Mesenchymal stem cell (in vitro differentiated cells and primary cell): Measurements from ENCODE around the gene C5AR1. TPM values are rescaled to one million over a fixed set of nuclear protein-coding genes. Genes with fewer than 3 reads are reported as not detected.
"Not testable (repeated sequence)": the region's sequence is repeated elsewhere in the genome, so short reads cannot be mapped to it uniquely, and the experiment has no call there.

Source experiments
- DNase-seq: peaks from one replicate; pipeline ENCODE4 v3.0.0-alpha.2; 2013
- H2AFZ ChIP-seq: one replicate; pipeline ENCODE4 v1.6.1; 2013; ENCODE audit warnings: low read depth, mild to moderate bottlenecking, control low read depth, inconsistent platforms, low read length, moderate library complexity
- H2AK5ac ChIP-seq: 2 replicates; pipeline ENCODE4 v1.6.1; 2013; ENCODE audit warnings: low read length, moderate library complexity, mild to moderate bottlenecking, inconsistent platforms; ENCODE audit not compliant: severe bottlenecking
- H2BK120ac ChIP-seq: one replicate; pipeline ENCODE4 v1.6.1; 2013; ENCODE audit warnings: low read depth, mild to moderate bottlenecking, inconsistent platforms, low read length, moderate library complexity
- H2BK12ac ChIP-seq, 2 experiments: one replicate each; pipeline ENCODE4 v1.6.1; 2013; ENCODE audit warnings: inconsistent platforms in 2 of 2, low read length in 2 of 2, mild to moderate bottlenecking in 2 of 2, moderate library complexity in 2 of 2, control low read depth in 1 of 2
- H2BK15ac ChIP-seq: one replicate; pipeline ENCODE4 v1.6.1; 2013; ENCODE audit warnings: mild to moderate bottlenecking, low read depth, inconsistent platforms; ENCODE audit not compliant: poor library complexity, severe bottlenecking
- H2BK5ac ChIP-seq: 2 replicates; pipeline ENCODE4 v1.6.1; 2013; ENCODE audit warnings: low read depth, mild to moderate bottlenecking, low read length, control low read depth, inconsistent platforms; ENCODE audit not compliant: poor library complexity, severe bottlenecking
- H3K14ac ChIP-seq, 2 experiments: one replicate each; pipeline ENCODE4 v1.6.1; 2013; ENCODE audit warnings: inconsistent platforms in 2 of 2, low read length in 2 of 2, control low read depth in 1 of 2, mild to moderate bottlenecking in 1 of 2, moderate library complexity in 1 of 2
- H3K18ac ChIP-seq, 2 experiments: one replicate each; pipeline ENCODE4 v1.6.1; 2013; ENCODE audit warnings: inconsistent platforms in 2 of 2, low read length in 2 of 2, control low read depth in 1 of 2, low read depth in 1 of 2, mild to moderate bottlenecking in 1 of 2
- H3K23ac ChIP-seq, 2 experiments: one replicate each; pipeline ENCODE4 v1.6.1; 2013; ENCODE audit warnings: inconsistent platforms in 2 of 2, low read length in 2 of 2, mild to moderate bottlenecking in 2 of 2, moderate library complexity in 2 of 2, control low read depth in 1 of 2
- H3K27ac ChIP-seq: 2 replicates; pipeline ENCODE4 v1.5.1; 2013; ENCODE audit warnings: mild to moderate bottlenecking, moderate library complexity, low read length, control low read depth, inconsistent platforms; ENCODE audit not compliant: poor library complexity, severe bottlenecking
- H3K27me3 ChIP-seq, 2 experiments: 2 replicates each; pipeline versions ENCODE4 v1.6.1 to v1.7.0; 2013; ENCODE audit warnings: low read length in 2 of 2, mild to moderate bottlenecking in 2 of 2, moderate library complexity in 2 of 2, control low read depth in 1 of 2, inconsistent platforms in 1 of 2; ENCODE audit not compliant: control insufficient read depth in 1 of 2, insufficient read depth in 1 of 2
- H3K36me3 ChIP-seq, 2 experiments: 2 replicates each; pipeline versions ENCODE4 v1.6.1 to v1.7.0; 2013; ENCODE audit warnings: low read length in 2 of 2, control low read depth in 1 of 2, inconsistent platforms in 1 of 2, low read depth in 1 of 2, mild to moderate bottlenecking in 1 of 2; ENCODE audit not compliant: insufficient read depth in 2 of 2, control insufficient read depth in 1 of 2
- H3K4ac ChIP-seq, 2 experiments: one replicate each; pipeline ENCODE4 v1.6.1; 2013; ENCODE audit warnings: inconsistent platforms in 2 of 2, low read length in 2 of 2, mild to moderate bottlenecking in 2 of 2, moderate library complexity in 2 of 2, control low read depth in 1 of 2, low read depth in 1 of 2
- H3K4me1 ChIP-seq: 2 replicates; pipeline ENCODE4 v1.6.1; 2013; ENCODE audit warnings: low read depth, low read length, control low read depth; ENCODE audit not compliant: control insufficient read depth, insufficient read depth
- H3K4me2 ChIP-seq: 2 replicates; pipeline ENCODE4 v1.6.1; 2013; ENCODE audit warnings: low read length, mild to moderate bottlenecking, inconsistent platforms; ENCODE audit not compliant: poor library complexity, severe bottlenecking
- H3K4me3 ChIP-seq, 2 experiments: 2 replicates each; pipeline versions ENCODE4 v1.5.1 to v1.7.0; 2013; ENCODE audit warnings: low read length in 2 of 2, mild to moderate bottlenecking in 2 of 2, control low read depth in 1 of 2, low read depth in 1 of 2; ENCODE audit not compliant: insufficient read depth in 1 of 2
- H3K79me1 ChIP-seq: replicated peaks from 2 replicates; pipeline ENCODE4 v1.6.1; 2013; ENCODE audit warnings: mild to moderate bottlenecking, control low read depth, low read length, inconsistent platforms; ENCODE audit not compliant: poor library complexity, severe bottlenecking
- H3K9ac ChIP-seq: 2 replicates; pipeline ENCODE4 v1.7.0; 2013; ENCODE audit warnings: mild to moderate bottlenecking, low read length, moderate library complexity
- H3K9me3 ChIP-seq: 2 replicates; pipeline ENCODE4 v1.7.0; 2013; ENCODE audit warnings: mild to moderate bottlenecking, low read length; ENCODE audit not compliant: control insufficient read depth
- H4K8ac ChIP-seq: one replicate; pipeline ENCODE4 v1.6.1; 2013; ENCODE audit warnings: inconsistent platforms, mild to moderate bottlenecking, low read length, moderate library complexity
- H4K91ac ChIP-seq: one replicate; pipeline ENCODE4 v1.6.1; 2013; ENCODE audit warnings: mild to moderate bottlenecking, low read length, inconsistent platforms
- WGBS: methylation state at CpG from one replicate; pipeline ENCODE4 v1.1.7; 2013; ENCODE audit warnings: mixed read lengths; 5-methylcytosine and 5-hydroxymethylcytosine counted together
- polyA plus RNA-seq, 2 experiments: library from polyadenylated mRNA; stranded (reverse); fragments of 200-250 nt; gene quantifications; one replicate each; pipeline ENCODE4 v1.2.3, GENCODE V29; 2013

The C5AR1 gene
- 0.33 TPM for polyA plus RNA-seq (2013, experiment 1 of 2)
- 0.33 TPM for polyA plus RNA-seq (2013, experiment 2 of 2)

- Histone ChIP-seq H2AK5ac (no peak within 1 kb of the TSS), H3K4me1 (peaks cover 1% of the 10 kb centered on the region), H3K36me3 (no peaks in the 10 kb centered on the region), H3K4me3 (no peak within 1 kb of the TSS), H2BK120ac (no peak within 1 kb of the TSS), H3K4me2 (no peak within 1 kb of the TSS), H3K9ac (no peak within 1 kb of the TSS), H4K8ac (no peak within 1 kb of the TSS), H3K4ac (no peak within 1 kb of the TSS), H3K79me1 (no peaks in the 10 kb centered on the region), H3K27me3 (peaks cover 6 to 16% of the 10 kb centered on the region in 2 experiments), H2BK5ac (no peak within 1 kb of the TSS), H4K91ac (no peak within 1 kb of the TSS), H3K18ac (peak within 1 kb of the TSS in 1 of 2 experiments; percentile 9), H2BK15ac (no peak within 1 kb of the TSS), H3K14ac (peak within 1 kb of the TSS in 1 of 2 experiments; percentile 71), H2AFZ (no peak within 1 kb of the TSS), H2BK12ac (no peak within 1 kb of the TSS), H3K27ac (no peak within 1 kb of the TSS), H3K23ac (no peak within 1 kb of the TSS), H3K9me3 (no peaks in the 10 kb centered on the region)
- WGBS = 68% methylated on average over 8 of the region's 12 CpGs
- DNase-seq = no peak
Observed at GRCh38 chr19:47309608-47310007, at the start of gene C5AR1. C5AR1 (plus strand) TSS chr19:47309861; CDS start chr19:47309896, 35 bp downstream.

DNA sequence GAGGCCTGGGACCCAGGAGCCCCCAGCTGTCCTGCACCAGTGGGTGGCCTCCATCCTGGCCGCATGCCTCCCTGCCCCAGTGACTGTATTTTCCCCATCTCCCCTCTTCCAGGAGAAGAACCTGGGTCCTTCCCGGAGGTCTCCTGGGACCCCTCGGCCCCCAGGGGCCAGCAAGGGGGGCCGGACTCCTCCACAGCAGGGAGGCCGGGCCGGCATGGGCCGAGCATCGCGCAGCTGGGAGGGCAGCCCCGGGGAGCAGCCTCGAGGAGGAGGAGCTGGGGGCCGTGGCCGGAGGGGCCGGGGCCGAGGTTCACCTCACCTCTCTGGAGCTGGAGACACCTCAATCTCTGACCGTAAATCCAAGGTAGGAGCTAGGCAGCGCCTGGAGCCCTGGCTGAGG lies 49.2 kb upstream of the C5AR1 start:
- no peak overlapping the region for H3K23ac ChIP-seq
- H3K4me3 ChIP-seq = no peak overlapping the region
- H3K27me3 ChIP-seq = no peaks in the 10 kb centered on the region
- no peak overlapping the region for H3K27ac ChIP-seq
- no peak overlapping the region for H2AFZ ChIP-seq
- peaks cover 35% of the 10 kb centered on the region for H3K79me1 ChIP-seq
- H3K18ac ChIP-seq = no peak overlapping the region
- no peak for DNase-seq
- no peak overlapping the region for H2AK5ac ChIP-seq
- H3K4me2 ChIP-seq = no peak overlapping the region
- H2BK12ac ChIP-seq = no peak overlapping the region
- no peak overlapping the region for H4K8ac ChIP-seq
- peaks cover 20% of the 10 kb centered on the region for H3K4me1 ChIP-seq
- H3K9ac ChIP-seq = no peak overlapping the region
- no peak overlapping the region for H3K4ac ChIP-seq
- no peak overlapping the region for H2BK120ac ChIP-seq
- H3K9me3 ChIP-seq = no peaks in the 10 kb centered on the region
- H3K14ac ChIP-seq = peak overlapping the region in 1 of 2 experiments; percentile 28
- no peak overlapping the region for H2BK5ac ChIP-seq
- no peak overlapping the region for H4K91ac ChIP-seq
- peaks cover 58 to 60% of the 10 kb centered on the region in 2 experiments for H3K36me3 ChIP-seq
- no peak overlapping the region for H2BK15ac ChIP-seq
- 96% methylated on average over 17 of the region's 17 CpGs for WGBS

- H2BK5ac ChIP-seq, H2BK120ac ChIP-seq, H3K9ac ChIP-seq, H3K27ac ChIP-seq, H3K4ac ChIP-seq, H3K9me3 ChIP-seq, H2AK5ac ChIP-seq, H2BK15ac ChIP-seq, H4K91ac ChIP-seq, DNase-seq, H3K23ac ChIP-seq, H3K18ac ChIP-seq, H2AFZ ChIP-seq, H3K4me2 ChIP-seq, H3K4me3 ChIP-seq, H2BK12ac ChIP-seq, H3K27me3 ChIP-seq, H3K14ac ChIP-seq, H4K8ac ChIP-seq: not testable (repeated sequence)
- Histone ChIP-seq H3K79me1 (peaks cover 40% of the 10 kb centered on the region), H3K4me1 (peaks cover 16% of the 10 kb centered on the region), H3K36me3 (peaks cover 69 to 73% of the 10 kb centered on the region in 2 experiments)
- 97% methylated on average over 11 of the region's 14 CpGs for WGBS
Observed at GRCh38 chr19:47261946-47262793, 47.5 kb upstream of the C5AR1 start.

DNA sequence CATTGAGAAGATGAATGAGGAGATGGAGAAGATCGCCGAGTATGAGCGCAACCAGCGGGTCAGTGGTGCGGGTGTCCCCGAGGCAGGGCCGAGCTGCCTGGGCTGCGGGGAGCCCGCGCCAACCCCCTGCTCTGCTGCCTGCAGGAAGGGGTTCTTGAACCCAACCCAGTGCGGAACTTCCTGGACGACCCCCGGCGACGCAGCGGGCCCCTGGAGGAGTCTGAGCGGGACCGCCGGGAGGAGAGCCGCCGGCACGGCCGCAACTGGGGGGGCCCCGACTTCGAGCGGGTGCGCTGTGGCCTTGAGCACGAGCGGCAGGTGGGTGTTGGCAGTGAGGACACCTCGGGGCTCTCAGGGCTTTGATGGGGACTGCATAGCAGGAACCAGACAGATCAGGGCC lies 45.0 kb upstream of the C5AR1 start:
- no peak overlapping the region for H2BK12ac ChIP-seq
- H3K79me1 ChIP-seq = peaks cover 41% of the 10 kb centered on the region
- H2AFZ ChIP-seq = no peak overlapping the region
- H3K4me1 ChIP-seq = peaks cover 4% of the 10 kb centered on the region
- H2BK120ac ChIP-seq = no peak overlapping the region
- no peak overlapping the region for H3K4me3 ChIP-seq
- no peak overlapping the region for H2BK5ac ChIP-seq
- H2BK15ac ChIP-seq = no peak overlapping the region
- no peak overlapping the region for H3K4me2 ChIP-seq
- H3K23ac ChIP-seq = no peak overlapping the region
- H3K36me3 ChIP-seq = peaks cover 69 to 75% of the 10 kb centered on the region in 2 experiments
- no peaks in the 10 kb centered on the region for H3K27me3 ChIP-seq
- no peak overlapping the region for H3K14ac ChIP-seq
- no peaks in the 10 kb centered on the region for H3K9me3 ChIP-seq
- H2AK5ac ChIP-seq = no peak overlapping the region
- H3K18ac ChIP-seq = no peak overlapping the region
- WGBS = 98% methylated on average over 30 of the region's 30 CpGs
- no peak overlapping the region for H3K27ac ChIP-seq
- DNase-seq = no peak
- H3K9ac ChIP-seq = no peak overlapping the region
- H4K8ac ChIP-seq = no peak overlapping the region
- no peak overlapping the region for H4K91ac ChIP-seq
- H3K4ac ChIP-seq = no peak overlapping the region
